ENCODE results near the gene KRT74. TPM values are rescaled to one million over a fixed set of nuclear protein-coding genes. Genes with fewer than 3 reads are reported as not detected.

The KRT74 gene
- total RNA-seq, 1 experiment from 2014 or later = not detected

DNA sequence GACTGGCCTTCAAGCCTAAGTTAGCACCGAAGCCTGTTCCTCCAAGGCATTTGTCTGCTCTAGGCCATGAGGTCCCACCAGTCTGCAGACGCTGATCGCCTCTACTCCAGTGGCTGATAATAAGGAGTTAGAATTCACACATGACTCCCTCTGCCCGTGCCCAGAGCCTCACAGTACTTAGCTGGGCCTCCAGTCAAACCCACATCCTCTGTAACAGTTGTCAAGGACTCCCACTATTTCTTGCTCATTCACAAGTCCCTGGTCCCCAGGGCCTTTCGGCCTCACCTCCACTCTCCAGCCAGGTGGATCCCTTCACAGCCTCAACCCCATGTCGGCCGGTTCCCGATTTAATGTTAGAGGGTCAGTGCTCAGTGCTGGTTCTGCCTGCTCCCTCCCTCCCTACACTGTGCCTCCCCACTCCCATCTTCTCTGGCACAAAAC lies 47.1 kb downstream of the KRT74 start:
- CTCF ChIA-PET = no interaction called here
- no TSS peak for BruUV-seq (replicated peaks)
- no peak for DNase-seq
- H3K9me3 Mint-ChIP-seq (ENCODE audit: low read depth, unreplicated experiment) = no peaks in the 10 kb centered on the region
- intact Hi-C loops (cut with micrococcal nuclease; ENCODE audit: unreplicated experiment) = no loop called here
- no peaks in the 10 kb centered on the region for H3K36me3 Mint-ChIP-seq (ENCODE audit: insufficient read depth, unreplicated experiment)
- H3K4me1 Mint-ChIP-seq (ENCODE audit: low read depth, unreplicated experiment) = peaks cover 12% of the 10 kb centered on the region
- TF ChIP-seq, protein P1, sequence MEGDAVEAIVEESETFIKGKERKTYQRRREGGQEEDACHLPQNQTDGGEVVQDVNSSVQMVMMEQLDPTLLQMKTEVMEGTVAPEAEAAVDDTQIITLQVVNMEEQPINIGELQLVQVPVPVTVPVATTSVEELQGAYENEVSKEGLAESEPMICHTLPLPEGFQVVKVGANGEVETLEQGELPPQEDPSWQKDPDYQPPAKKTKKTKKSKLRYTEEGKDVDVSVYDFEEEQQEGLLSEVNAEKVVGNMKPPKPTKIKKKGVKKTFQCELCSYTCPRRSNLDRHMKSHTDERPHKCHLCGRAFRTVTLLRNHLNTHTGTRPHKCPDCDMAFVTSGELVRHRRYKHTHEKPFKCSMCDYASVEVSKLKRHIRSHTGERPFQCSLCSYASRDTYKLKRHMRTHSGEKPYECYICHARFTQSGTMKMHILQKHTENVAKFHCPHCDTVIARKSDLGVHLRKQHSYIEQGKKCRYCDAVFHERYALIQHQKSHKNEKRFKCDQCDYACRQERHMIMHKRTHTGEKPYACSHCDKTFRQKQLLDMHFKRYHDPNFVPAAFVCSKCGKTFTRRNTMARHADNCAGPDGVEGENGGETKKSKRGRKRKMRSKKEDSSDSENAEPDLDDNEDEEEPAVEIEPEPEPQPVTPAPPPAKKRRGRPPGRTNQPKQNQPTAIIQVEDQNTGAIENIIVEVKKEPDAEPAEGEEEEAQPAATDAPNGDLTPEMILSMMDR (IDR thresholded peaks at IDR 0.05; ENCODE audit: unreplicated experiment) = no peak
- no peaks in the 10 kb centered on the region for H3K27me3 Mint-ChIP-seq (ENCODE audit: unreplicated experiment)
- no peak overlapping the region for H3K27ac Mint-ChIP-seq (ENCODE audit: unreplicated experiment)
- no peak overlapping the region for H3K4me3 Mint-ChIP-seq (ENCODE audit: low read depth, unreplicated experiment)

DNA sequence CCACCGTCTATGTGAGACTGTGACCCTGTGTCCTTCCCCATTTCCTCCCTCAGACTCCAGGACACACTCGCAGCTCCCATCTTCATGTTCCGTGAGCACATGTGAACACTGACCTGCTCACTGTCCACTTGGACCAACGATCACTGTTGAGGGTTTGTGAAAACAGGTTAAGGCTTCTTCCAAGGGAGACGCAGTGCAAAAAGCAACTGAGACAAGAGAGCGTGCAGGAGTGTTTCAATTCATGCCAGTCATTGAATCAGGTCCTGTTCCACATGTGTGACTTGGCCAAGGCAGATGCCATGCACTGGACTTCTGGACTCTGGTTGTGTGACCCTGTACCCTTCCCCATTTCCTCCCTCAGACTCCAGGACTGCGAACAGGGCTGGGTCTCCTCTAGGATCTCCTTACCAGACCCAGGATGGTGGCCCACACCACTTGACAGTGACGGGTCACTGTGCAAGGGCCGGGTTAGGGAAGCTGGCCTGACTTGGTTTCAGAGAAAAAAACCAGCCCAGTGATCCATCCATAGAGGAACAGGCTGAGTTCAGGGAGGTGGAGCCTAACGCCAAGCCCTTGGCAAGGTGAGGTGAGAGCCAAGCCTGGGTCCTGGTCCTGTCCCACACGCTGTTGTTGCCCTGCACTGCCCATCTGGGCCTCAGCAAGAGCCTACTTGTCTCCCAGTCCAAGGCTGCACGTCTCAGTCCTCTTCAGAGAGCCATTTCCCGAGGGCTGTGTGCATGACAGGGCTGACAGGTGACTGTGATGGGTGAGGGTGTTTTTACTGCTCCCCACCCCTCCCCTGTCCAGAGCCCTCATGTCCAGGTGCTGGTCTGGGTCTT lies 47.8 kb downstream of the KRT74 start:
- TF ChIP-seq, protein P1 (IDR thresholded peaks at IDR 0.05; ENCODE audit: unreplicated experiment) = no peak
- Mint-ChIP-seq H3K27me3 (ENCODE audit: unreplicated experiment) (no peaks in the 10 kb centered on the region), H3K4me3 (ENCODE audit: low read depth, unreplicated experiment) (no peak overlapping the region), H3K4me1 (ENCODE audit: low read depth, unreplicated experiment) (peaks cover 12% of the 10 kb centered on the region), H3K36me3 (ENCODE audit: insufficient read depth, unreplicated experiment) (no peaks in the 10 kb centered on the region), H3K9me3 (ENCODE audit: low read depth, unreplicated experiment) (no peaks in the 10 kb centered on the region), H3K27ac (ENCODE audit: unreplicated experiment) (no peak overlapping the region)
- CTCF ChIA-PET = no interaction called here
- DNase-seq = no peak
- BruUV-seq (replicated peaks) = no TSS peak
- intact Hi-C loops (cut with micrococcal nuclease; ENCODE audit: unreplicated experiment) = no loop called here

DNA sequence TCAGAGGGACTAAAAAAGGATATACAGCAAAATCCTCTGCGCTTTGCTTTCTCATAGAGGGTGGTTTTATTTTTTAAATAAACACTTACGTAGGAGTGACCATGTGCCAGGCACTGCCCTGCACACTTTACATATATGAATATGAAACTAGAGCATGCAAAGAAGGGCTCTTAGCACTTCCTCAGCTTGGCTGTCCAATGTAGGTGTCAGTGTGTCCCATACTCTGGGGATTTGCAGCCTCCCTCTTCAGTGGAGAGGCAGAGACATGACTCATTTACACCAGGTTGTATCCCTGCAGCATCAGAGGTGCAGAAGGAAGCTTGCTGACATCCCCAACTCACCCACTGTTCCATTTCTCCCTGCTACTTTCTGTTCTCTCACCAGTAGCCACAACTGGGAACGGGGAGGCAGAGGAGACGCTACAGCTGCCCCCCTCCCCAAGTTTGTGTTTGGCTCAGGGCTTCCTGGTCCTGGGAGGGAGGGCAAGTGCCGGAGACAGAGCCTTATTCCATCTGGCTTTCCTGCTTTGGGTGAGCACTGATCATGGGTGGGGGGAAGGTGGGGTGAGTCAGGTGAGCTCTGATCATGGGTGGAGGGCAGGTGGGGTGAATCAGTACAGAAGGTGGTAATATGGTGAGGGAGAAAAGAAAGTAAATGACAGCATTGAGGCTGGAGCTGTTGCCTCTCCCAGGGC lies 48.6 kb downstream of the KRT74 start:
- intact Hi-C loops (cut with micrococcal nuclease; ENCODE audit: unreplicated experiment) = no loop called here
- Mint-ChIP-seq H3K4me3 (ENCODE audit: low read depth, unreplicated experiment) (no peak overlapping the region), H3K4me1 (ENCODE audit: low read depth, unreplicated experiment) (peaks cover 12% of the 10 kb centered on the region), H3K27ac (ENCODE audit: unreplicated experiment) (no peak overlapping the region), H3K27me3 (ENCODE audit: unreplicated experiment) (peaks cover under 1% of the 10 kb centered on the region), H3K36me3 (ENCODE audit: insufficient read depth, unreplicated experiment) (no peaks in the 10 kb centered on the region), H3K9me3 (ENCODE audit: low read depth, unreplicated experiment) (no peaks in the 10 kb centered on the region)
- TF ChIP-seq, protein P1 (IDR thresholded peaks at IDR 0.05; ENCODE audit: unreplicated experiment) = no peak
- CTCF ChIA-PET = no interaction called here
- BruUV-seq (replicated peaks) = no TSS peak
- DNase-seq = no peak

DNA sequence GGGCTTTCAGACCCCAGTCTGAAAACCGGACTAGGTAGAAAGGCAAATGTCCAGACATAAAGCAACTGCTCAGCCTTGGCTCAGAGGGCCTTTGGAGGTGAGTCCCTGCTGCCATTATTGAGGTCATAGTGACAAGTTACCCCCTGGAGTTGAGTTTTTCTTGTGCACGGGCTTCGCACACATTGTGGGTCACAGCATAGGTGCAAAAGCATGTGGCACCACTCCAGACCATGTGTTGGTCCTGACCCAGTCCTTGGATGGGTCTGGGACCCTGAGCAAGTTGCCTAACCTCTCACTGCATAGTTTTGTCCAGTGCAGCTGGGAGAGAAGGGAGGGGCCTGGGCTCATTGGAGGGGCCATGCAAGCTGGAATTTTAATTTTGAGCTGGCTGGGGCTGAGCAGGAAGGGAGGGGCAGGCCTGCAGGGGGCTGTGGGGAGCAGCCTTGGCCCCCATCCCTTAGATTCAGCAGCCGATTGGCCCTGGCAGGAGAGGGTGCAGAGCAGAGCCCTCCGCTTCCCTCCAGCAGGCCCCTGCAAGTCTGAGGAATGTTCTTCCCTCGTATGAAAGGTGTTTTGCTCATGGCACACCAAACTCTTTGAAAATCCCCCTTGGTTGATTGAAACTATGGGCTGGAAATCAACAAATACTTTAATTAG lies 49.3 kb downstream of the KRT74 start:
- BruUV-seq (replicated peaks) = no TSS peak
- Mint-ChIP-seq H3K27me3 (ENCODE audit: unreplicated experiment) (peaks cover 8% of the 10 kb centered on the region), H3K4me3 (ENCODE audit: low read depth, unreplicated experiment) (no peak overlapping the region), H3K9me3 (ENCODE audit: low read depth, unreplicated experiment) (no peaks in the 10 kb centered on the region), H3K36me3 (ENCODE audit: insufficient read depth, unreplicated experiment) (no peaks in the 10 kb centered on the region), H3K4me1 (ENCODE audit: low read depth, unreplicated experiment) (peaks cover 12% of the 10 kb centered on the region), H3K27ac (ENCODE audit: unreplicated experiment) (no peak overlapping the region)
- TF ChIP-seq, protein P1 (IDR thresholded peaks at IDR 0.05; ENCODE audit: unreplicated experiment) = no peak
- intact Hi-C loops (cut with micrococcal nuclease; ENCODE audit: unreplicated experiment) = no loop called here
- DNase-seq = no peak
- CTCF ChIA-PET = no interaction called here

All from Calu3 (cell line).